GM15510 (cell line): ENCODE data around the gene MYRF.

Experiments used
- POLR2A ChIP-seq: IDR thresholded peaks from 3 replicates; pipeline ENCODE4 v1.6.1; 2011; ENCODE audit warnings: borderline replicate concordance; ENCODE audit not compliant: insufficient read length; ENCODE audit errors: extremely low read depth

Gene MYRF

DNA sequence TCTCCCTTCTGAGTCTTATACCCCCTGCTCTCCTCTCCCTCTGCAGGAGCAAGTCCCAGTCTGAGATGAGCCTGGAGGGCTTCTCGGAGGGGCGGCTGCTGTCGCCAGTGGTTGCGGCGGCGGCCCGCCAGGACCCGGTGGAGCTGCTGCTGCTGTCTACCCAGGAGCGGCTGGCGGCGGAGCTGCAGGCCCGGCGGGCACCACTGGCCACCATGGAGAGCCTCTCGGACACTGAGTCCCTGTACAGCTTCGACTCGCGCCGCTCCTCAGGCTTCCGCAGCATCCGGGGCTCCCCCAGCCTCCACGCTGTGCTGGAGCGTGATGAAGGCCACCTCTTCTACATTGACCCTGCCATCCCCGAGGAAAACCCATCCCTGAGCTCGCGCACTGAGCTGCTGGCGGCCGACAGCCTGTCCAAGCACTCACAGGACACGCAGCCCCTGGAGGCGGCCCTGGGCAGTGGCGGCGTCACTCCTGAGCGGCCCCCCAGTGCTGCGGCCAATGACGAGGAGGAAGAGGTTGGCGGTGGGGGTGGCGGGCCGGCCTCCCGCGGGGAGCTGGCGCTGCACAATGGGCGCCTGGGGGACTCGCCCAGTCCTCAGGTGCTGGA is 8.8 kb upstream of the MYRF start:
- no peak for TF ChIP-seq POLR2A

DNA sequence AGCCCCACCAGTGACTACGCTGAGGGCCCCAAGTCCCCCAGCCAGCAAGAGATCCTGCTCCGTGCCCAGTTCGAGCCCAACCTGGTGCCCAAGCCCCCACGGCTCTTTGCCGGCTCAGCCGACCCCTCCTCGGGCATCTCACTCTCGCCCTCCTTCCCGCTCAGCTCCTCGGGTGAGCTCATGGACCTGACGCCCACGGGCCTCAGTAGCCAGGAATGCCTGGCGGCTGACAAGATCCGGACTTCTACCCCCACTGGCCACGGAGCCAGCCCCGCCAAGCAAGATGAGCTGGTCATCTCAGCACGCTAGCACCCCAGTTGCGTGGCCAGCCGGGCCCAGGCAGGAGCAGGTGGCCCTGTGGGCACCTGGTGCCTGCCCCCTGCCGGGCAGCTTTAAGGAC is 8.3 kb upstream of the MYRF start:
- TF ChIP-seq POLR2A = no peak

DNA sequence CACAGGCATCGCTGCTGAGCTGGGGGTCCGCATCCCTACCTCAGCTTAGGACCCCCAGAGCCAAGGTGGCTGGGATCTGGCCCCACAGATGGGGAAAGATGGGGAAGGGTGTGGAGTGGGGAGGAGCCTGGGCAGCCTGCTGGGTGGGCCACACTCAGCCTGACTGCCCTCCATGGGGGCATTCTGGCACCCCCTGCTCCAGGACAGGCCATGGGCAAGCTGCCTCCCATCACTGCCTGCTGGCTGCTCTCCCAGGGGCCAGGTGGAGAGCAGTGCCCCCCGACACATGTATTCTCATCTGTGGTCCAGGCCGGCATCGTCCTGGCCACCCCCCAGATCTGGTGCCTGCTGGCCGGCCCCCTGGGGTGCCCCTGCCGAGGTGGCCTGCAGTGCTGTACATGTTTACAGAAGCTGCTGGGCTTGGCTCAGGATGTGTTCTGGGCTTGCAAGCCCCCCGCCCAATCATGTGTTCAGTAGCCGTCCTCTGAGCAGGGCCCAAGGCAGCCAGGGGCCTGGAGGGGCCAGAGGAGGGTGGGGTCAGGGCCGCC is 7.8 kb upstream of the MYRF start:
- TF ChIP-seq POLR2A = no peak

DNA sequence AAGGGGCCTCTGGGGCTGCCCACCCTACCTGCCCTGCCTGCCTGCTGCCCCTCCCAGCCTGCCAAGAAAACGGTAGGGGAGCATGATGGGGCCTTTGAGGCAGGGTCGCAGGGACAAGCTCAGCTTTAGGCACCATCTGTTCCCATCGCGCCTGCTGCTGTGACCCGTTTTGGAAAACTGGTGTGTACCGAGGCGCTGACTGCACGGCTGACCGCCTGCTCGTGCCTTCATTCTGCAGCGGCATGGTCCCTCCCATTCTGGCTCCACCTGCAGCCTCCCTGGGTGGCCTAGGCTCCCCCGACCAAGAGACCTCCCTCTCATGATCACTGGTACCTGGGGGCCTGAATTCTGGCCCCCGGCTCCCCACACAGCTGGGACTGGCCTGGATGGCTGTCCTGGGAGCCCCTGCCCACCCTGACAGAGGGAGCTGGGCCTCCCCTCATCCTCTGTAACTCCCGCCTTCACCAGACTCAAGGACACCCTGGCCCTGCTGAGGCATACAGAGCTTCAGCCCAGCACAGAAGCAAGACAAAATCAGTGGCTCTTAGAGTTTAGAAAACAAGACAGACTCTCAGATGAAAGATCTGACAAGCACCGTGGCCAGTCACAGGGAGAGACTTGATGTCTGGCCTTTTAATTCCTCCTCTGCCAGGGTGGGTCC is 6.5 kb upstream of the MYRF start:
- TF ChIP-seq POLR2A = no peak

DNA sequence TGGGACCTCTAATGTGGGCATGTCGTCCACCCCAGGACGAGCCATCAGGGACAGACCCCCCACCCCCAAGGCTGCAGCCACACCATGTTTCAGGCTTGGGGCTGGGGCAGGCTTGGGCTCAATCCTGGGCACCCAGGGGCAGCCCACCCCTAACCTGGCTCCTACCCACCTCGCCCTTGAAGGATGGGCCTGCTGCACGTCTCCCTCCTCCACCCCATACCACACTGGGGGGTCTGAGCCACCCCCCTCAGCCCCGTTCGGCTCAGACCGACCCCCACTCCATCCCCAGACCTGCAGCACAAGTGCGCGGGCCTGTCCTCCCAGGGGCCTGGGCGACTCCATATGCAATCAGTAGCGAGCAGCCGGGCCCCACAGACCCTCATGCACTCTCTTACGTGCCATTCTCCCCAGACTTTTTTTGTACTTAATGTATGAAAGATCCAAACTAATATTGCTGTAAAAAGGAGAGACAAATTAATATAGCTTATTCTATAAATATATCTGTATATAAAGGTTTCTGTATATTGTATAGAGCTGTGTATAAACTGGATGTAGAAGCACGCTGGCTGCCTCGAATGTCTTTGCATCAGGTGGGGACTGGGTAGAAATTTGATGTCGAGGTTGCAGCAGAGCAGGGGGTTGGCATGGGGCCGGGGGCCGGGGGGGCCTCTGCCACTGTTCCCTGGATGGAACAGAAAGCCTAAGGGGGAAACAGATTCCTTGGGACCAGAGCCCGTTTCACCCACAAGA is 5.8 kb upstream of the MYRF start:
- no peak for TF ChIP-seq POLR2A

DNA sequence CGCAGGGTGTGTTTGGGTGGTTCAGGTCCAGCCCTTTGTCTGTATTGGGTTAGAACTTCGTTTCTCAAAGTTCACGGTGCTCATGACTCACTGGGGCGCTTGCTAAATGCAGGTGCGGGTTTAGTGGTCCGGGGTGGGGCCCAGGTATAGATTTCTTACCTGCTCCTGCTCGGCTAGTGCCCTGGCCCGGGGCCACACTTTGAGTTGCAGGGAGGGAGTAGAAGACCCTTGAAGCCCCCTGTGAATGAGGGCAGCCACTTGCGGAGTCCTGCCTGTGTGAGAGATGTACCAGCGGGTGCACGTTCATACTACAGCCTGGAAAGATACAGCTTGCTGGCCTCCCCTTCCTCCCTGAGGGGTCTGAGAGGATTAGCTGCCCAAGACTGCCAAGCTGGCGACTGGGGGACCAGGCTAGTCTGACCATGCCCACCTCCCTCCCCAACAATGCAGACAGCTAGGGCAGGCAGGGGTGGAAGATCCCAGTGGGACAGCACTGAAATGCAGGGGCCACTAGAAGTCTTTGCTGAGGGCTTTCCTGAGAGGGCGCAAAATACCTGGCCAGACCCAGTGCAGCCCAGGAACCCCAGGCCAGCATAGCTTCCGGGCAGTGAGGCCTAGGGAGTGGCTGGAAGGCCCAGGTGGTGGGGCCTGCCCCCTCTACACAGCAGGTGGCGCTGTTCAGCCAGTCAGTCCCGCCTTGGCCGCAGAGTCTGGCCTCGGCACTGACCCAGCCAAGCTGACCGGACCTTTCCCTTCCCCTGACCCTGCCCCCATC is 5.1 kb upstream of the MYRF start:
- TF ChIP-seq POLR2A = no peak

DNA sequence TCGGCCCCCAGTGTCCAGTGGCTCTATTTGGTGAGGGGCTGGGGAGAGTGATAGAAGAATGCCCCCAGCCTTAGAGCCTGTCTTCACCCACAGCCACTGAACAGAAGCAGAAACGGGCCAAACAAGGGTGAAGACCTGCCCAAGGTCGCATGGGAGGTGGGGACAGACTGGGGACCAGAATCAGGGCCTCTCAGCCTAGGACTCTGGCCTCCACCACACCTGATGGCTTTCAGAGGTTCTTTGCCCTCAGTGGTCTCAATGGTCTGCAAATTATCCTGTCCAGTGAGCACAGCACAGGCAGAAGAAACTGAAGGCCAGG is 4.5 kb upstream of the MYRF start:
- TF ChIP-seq POLR2A = no peak

DNA sequence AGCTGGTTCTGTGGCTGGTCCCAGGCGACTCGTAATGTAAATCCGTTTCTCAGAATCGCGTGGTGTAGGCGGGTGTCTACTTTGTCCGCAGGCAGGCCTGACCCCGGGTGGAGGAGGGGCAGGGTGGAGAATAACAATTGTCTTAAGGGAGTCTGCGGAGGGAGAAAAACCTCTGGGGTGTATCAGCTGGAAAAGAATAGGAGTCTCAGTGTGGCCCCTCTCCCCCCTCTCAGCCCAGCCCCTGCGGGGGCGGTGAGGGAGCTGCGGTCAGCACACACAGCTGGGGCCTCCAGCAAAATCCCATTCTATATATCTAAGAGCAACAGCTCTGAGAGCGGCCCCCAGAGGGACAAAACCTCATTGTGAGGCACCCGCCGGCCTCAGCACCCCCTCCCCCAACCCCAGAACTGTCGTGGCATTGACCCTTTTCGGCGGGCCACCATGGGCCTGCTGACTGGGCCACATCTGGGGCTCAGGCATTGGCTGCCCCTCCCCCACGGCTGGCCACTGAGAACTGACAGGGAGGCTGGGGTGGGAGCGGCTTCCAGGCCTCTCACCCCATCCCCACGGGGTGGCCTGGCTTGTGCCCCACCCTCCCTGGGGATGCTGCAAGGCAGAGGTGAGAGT is 2.7 kb upstream of the MYRF start:
- no peak for TF ChIP-seq POLR2A

DNA sequence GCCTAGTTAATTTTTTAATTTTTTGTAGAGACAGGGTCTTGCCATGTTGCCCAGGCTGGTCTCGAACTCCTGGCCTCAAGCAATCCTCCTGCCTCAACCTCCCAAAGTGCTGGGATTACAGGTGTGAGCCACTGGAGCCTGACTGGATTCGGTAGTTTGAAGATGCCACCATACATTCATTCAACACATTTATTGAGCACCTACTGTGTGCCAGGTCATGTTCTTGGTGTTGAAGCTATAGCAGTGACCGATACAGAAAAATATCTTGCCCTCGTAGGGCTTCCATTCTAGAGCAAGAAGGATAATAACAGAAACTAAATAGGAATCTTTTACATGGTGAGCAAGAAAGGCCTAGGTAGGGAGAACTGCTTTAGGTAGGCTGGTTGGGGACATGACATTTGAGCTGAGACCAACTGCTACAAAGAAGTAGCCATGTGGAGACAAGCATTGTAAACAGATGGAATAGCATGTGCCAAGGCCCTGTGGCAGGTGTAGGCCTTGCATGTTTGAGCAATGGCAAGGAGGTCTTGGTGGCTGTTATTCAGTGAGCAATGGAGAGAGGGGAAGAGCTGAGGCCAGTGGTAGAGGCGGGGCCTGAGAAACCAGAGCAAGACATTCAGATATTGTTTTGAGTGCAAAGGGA is 1.7 kb upstream of the MYRF start:
- TF ChIP-seq POLR2A = no peak

DNA sequence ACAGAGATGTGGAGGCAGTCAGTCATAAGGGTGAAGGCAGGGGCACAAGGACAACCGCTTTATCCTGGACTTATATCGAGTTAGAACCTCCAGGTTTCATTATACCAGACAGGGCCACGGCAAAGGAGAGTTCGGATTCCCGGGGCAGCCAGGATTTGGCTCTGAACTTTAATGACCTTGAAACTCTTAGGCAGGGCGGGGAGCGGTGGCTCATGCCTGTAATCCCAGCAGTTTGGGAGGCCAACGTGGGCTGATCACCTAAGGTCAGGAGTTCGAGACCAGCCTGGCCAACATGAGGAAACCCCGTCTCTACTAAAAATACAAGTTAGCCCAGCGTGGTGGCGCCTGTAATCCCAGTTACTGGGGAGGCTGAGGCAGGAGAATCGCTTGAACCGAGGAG is 1.1 kb upstream of the MYRF start:
- TF ChIP-seq POLR2A = no peak

DNA sequence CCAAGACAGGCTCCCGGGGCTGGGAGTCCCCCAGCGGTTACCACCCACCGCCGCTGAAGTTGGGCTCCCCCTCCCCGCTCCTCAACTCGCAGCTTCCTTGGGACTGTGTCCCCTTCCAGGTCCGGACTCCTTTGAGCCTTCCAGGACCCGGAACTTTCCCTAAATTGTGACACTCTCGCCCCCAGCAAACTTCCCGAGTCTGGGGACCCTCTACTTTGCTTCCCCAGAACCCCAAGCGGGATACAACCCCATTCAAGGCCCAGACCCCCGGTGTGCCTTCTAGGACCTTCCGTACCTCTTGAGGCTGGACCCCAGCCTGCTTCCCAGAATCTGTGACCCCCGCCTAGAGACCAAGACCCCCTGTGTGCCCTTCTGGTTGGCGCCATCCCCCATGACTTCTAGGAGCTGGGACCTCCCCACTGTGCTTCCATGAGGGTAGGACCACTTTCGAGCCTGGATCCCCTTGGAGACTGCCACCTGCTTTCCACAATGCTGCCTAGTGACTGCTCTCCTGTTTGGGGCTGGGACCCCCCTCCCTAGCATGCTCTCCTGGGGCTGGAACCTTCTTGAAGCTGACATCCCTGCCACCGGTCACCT is 587 bp downstream of the MYRF start:
- no peak for TF ChIP-seq POLR2A

DNA sequence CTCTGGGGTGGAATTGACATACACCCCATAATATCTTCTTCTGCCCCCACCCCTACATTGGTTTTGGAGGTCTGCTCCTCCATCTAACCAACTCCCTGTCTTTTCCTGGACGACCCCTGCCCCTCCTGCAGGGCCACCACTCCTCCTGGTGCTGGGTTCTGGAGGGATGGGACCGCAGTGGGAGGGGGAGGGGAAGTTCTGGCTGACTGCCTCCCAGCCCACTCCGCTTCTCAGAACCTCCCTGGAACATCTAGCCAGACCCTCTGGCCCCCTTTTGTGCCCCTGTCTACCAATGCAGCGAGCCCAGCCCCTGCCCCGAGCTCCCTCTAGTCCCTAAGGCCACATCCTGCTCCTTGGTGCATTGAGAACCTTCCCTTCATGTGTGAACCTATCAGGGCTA is 1.2 kb downstream of the MYRF start:
- no peak for TF ChIP-seq POLR2A

DNA sequence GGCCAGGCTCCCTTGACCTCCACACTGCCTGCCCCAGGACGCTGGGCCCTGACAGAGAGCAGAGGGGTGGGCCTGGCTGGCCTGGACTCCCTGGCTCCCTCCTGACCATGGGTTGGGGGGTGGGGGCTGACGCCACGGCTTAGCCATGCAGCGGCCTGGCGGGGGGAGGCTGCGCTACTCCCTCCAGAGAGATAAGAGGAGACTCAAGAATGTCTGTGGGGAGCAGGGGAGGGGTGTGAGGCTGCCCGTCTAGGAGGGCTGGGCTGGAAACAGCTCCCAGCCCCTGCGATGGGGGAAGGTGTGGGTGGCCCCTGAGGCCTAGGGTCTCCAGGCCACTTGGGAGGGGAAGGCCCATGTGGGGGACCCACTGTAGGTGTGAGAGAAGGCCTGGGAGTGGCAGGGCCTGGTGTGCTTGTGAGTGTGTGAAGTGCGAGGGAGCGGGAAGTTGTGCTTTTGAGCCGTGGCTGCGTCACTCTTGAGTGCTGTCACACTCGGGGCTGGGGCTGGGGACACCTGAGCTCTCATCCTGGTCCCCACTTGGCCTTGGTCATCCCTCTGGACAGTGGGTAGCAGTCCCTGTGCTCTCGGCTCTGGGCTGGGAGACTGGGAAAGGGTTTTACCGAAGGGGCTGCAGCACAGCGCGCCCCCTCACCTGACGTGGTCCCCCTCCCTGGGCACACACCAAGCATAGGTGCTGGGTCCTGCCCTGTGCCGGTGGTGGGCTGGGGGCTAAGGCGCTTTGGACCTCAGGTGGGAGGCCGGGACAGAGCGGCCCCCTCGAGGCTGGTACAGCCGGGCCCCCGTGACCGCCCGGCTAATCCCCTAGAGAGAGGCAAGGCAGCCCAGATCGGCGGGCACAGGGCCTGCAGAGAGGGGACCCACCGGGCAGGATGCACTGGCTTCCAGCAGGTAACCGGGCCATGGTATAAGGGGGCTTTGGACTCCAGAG is 2.4 kb downstream of the MYRF start:
- TF ChIP-seq POLR2A = no peak
